H1 (cell line): ENCODE measurements around the gene MAN1C1. TPM values are rescaled to one million over a fixed set of nuclear protein-coding genes. Genes with fewer than 3 reads are reported as not detected.
"Not testable (repeated sequence)": the region's sequence is repeated elsewhere in the genome, so short reads cannot be mapped to it uniquely, and the experiment has no call there.

Experiments
- CTCF ChIA-PET: fragments of 300-600 bp; sonication (Branson Sonifier 250); formaldehyde crosslinking; loops from one replicate; lab custom pipeline; 2021; ENCODE audit not compliant: partially characterized antibody; lab: Charles Lee
- POLR2A ChIA-PET: fragments of 300-600 bp; sonication (Branson Sonifier 250); formaldehyde crosslinking; loops from one replicate; lab custom pipeline; 2021; ENCODE audit warnings: inconsistent platforms; ENCODE audit not compliant: partially characterized antibody; lab: Charles Lee
- DNase-seq, 2 experiments: peaks; one replicate each; pipeline versions ENCODE4 v3.0.0 to v3.0.0-alpha.2; 2010 to 2022; ENCODE audit warnings: low spot score in 2 of 2, low read depth in 1 of 2, mixed read lengths in 1 of 2
- FAIRE-seq: peaks from 2 replicates; lab custom pipeline; 2011; peaks lifted over from hg19 to GRCh38; lab: Jason Lieb, UNC
- H2AFZ ChIP-seq: 2 replicates; pipeline ENCODE4 v1.8.1; 2012; ENCODE audit warnings: low read length, inconsistent platforms
- H2AK5ac ChIP-seq: 2 replicates; pipeline ENCODE4 v1.6.1; 2013; ENCODE audit warnings: low read depth, low read length
- H2BK120ac ChIP-seq: replicated peaks from 2 replicates; pipeline ENCODE3; 2013; ENCODE audit warnings: low read depth, low read length, inconsistent platforms
- H2BK12ac ChIP-seq: 2 replicates; pipeline ENCODE4 v1.6.1; 2013; ENCODE audit warnings: low read depth, low read length
- H2BK15ac ChIP-seq: 2 replicates; pipeline ENCODE4 v1.6.1; 2013; ENCODE audit warnings: low read length
- H2BK20ac ChIP-seq: 2 replicates; pipeline ENCODE4 v1.6.1; 2013; ENCODE audit warnings: low read length
- H2BK5ac ChIP-seq: 2 replicates; pipeline ENCODE4 v1.6.1; 2013; ENCODE audit warnings: low read depth, low read length
- H3K14ac ChIP-seq: 2 replicates; pipeline ENCODE4 v1.6.1; 2013; ENCODE audit warnings: inconsistent platforms; ENCODE audit not compliant: insufficient read length
- H3K18ac ChIP-seq: 2 replicates; pipeline ENCODE4 v1.6.1; 2013; ENCODE audit warnings: low read length; ENCODE audit errors: extremely low read depth
- H3K23ac ChIP-seq: 2 replicates; pipeline ENCODE4 v1.6.1; 2013; ENCODE audit warnings: inconsistent platforms; ENCODE audit not compliant: insufficient read length
- H3K23me2 ChIP-seq: 2 replicates; pipeline ENCODE4 v1.6.1; 2013; ENCODE audit warnings: low read depth, low read length
- H3K27ac ChIP-seq: 2 replicates; pipeline ENCODE4 v1.6.1; 2011; ENCODE audit warnings: low read depth, low read length, inconsistent platforms
- H3K27me3 ChIP-seq, 4 experiments: replicated peaks in 1 of 4; 1 replicate in 1 of 4; 2 replicates in 3 of 4; pipeline versions ENCODE4 v1.6.1 to v1.8.1; 2011 to 2013; ENCODE audit warnings: low read length in 3 of 4, mild to moderate bottlenecking in 3 of 4, inconsistent platforms in 2 of 4, mixed read lengths in 2 of 4, moderate library complexity in 1 of 4; ENCODE audit not compliant: control insufficient read depth in 3 of 4, insufficient read depth in 3 of 4; ENCODE audit errors: extremely low read depth in 1 of 4
- H3K36me3 ChIP-seq, 4 experiments: 2 replicates each; pipeline versions ENCODE4 v1.6.1 to v1.8.1; 2011 to 2013; ENCODE audit warnings: mild to moderate bottlenecking in 4 of 4, low read length in 3 of 4, moderate library complexity in 2 of 4, control low read depth in 1 of 4, inconsistent platforms in 1 of 4; ENCODE audit not compliant: insufficient read depth in 4 of 4, control insufficient read depth in 2 of 4
- H3K4ac ChIP-seq: replicated peaks from 2 replicates; pipeline ENCODE3; 2013; ENCODE audit warnings: low read length, low read depth, mixed read lengths, inconsistent platforms; ENCODE audit not compliant: insufficient read length
- H3K4me1 ChIP-seq, 4 experiments: replicated peaks in 1 of 4; 1 replicate in 1 of 4; 2 replicates in 3 of 4; pipeline versions ENCODE4 v1.6.1 to v1.8.1; 2011 to 2013; ENCODE audit warnings: low read length in 3 of 4, inconsistent platforms in 2 of 4, mixed read lengths in 1 of 4; ENCODE audit not compliant: insufficient read depth in 4 of 4, control insufficient read depth in 3 of 4
- H3K4me2 ChIP-seq, 2 experiments: 2 replicates each; pipeline versions ENCODE4 v1.6.1 to v1.8.1; 2011 to 2013; ENCODE audit warnings: low read depth in 2 of 2, low read length in 2 of 2, control low read depth in 1 of 2, inconsistent platforms in 1 of 2, mild to moderate bottlenecking in 1 of 2; ENCODE audit not compliant: insufficient read depth in 1 of 2
- H3K4me3 ChIP-seq, 4 experiments: fragments of 200-600, 300-600 bp in 1 of 4; sonication (generic), shearing (Covaris generic), sonication (Bioruptor Twin) in 1 of 4; 2 replicates each; pipeline versions ENCODE4 v1.5.1 to v1.8.1; 2011 to 2016; ENCODE audit warnings: low read length in 4 of 4, low read depth in 3 of 4, control low read depth in 2 of 4, inconsistent platforms in 2 of 4, mild to moderate bottlenecking in 2 of 4, mixed read lengths in 1 of 4, moderate library complexity in 1 of 4; ENCODE audit not compliant: insufficient read depth in 2 of 4; ENCODE audit errors: extremely low read depth in 1 of 4
- H3K56ac ChIP-seq: replicated peaks from 2 replicates; pipeline ENCODE3; 2013; ENCODE audit warnings: low read depth, mild to moderate bottlenecking, mixed read lengths, low read length, inconsistent platforms; ENCODE audit not compliant: insufficient read length
- H3K79me1 ChIP-seq: 2 replicates; pipeline ENCODE4 v1.6.1; 2013; ENCODE audit warnings: low read depth, low read length, control low read depth
- H3K79me2 ChIP-seq, 2 experiments: 2 replicates each; pipeline versions ENCODE4 v1.6.1 to v1.8.1; 2012 to 2013; ENCODE audit warnings: low read length in 2 of 2, mild to moderate bottlenecking in 2 of 2, inconsistent platforms in 1 of 2; ENCODE audit not compliant: insufficient read depth in 2 of 2, control insufficient read depth in 1 of 2
- H3K9ac ChIP-seq, 4 experiments: replicated peaks in 1 of 4; 1 replicate in 1 of 4; 2 replicates in 3 of 4; pipeline versions ENCODE4 v1.6.1 to v1.8.1; 2011 to 2013; ENCODE audit warnings: low read depth in 3 of 4, low read length in 3 of 4, control low read depth in 2 of 4, mild to moderate bottlenecking in 2 of 4, moderate library complexity in 2 of 4, inconsistent platforms in 1 of 4; ENCODE audit errors: extremely low read depth in 1 of 4
- H3K9me3 ChIP-seq, 2 experiments: 2 replicates each; pipeline versions ENCODE4 v1.6.1 to v1.8.1; 2012 to 2013; ENCODE audit warnings: mild to moderate bottlenecking in 2 of 2, moderate library complexity in 2 of 2, control low read depth in 1 of 2, inconsistent platforms in 1 of 2, low read depth in 1 of 2, low read length in 1 of 2, mixed read lengths in 1 of 2; ENCODE audit not compliant: insufficient read depth in 2 of 2
- H4K20me1 ChIP-seq, 2 experiments: replicated peaks in 1 of 2; 2 replicates each; pipeline versions ENCODE3 to v1.8.1; 2011 to 2013; ENCODE audit warnings: inconsistent platforms in 2 of 2, low read length in 2 of 2, mild to moderate bottlenecking in 1 of 2; ENCODE audit not compliant: insufficient read depth in 2 of 2, control insufficient read depth in 1 of 2
- H4K5ac ChIP-seq: 2 replicates; pipeline ENCODE4 v1.6.1; 2013; ENCODE audit warnings: low read length, low read depth, mixed read lengths, inconsistent platforms; ENCODE audit not compliant: insufficient read length
- H4K8ac ChIP-seq: 2 replicates; pipeline ENCODE4 v1.8.0; 2013; ENCODE audit warnings: mild to moderate bottlenecking, moderate library complexity, low read length, inconsistent platforms; ENCODE audit not compliant: insufficient read depth; ENCODE audit errors: extremely low read depth
- H4K91ac ChIP-seq: replicated peaks from 2 replicates; pipeline ENCODE3; 2013; ENCODE audit warnings: low read length, mixed read lengths, inconsistent platforms; ENCODE audit not compliant: insufficient read length
- WGBS, 2 experiments: shearing (Covaris generic) in 1 of 2; methylation state at CpG; one replicate each; pipeline versions ENCODE4 v1.1.6 to v1.1.7; 2013 to 2015; ENCODE audit warnings: low lambda C conversion rate in 2 of 2, mixed read lengths in 2 of 2, inconsistent platforms in 1 of 2, low coverage in 1 of 2, missing lambda C conversion rate in 1 of 2; ENCODE audit not compliant: insufficient replicate concordance in 2 of 2, insufficient coverage in 1 of 2, insufficient read length in 1 of 2; ENCODE audit errors: extremely low coverage in 1 of 2, missing lambda C conversion rate in 1 of 2; 5-methylcytosine and 5-hydroxymethylcytosine counted together
- polyA plus RNA-seq, 7 experiments: library from polyadenylated mRNA; depleted of rRNA in 3 of 7; stranded (reverse) in 5 of 7; unstranded in 2 of 7; fragments of >200 nt in 5 of 7; fragments of 200-250 nt in 2 of 7; gene quantifications; 1 replicate in 5 of 7; 2 replicates in 1 of 7; 4 replicates in 1 of 7; pipeline versions ENCODE4 v1.2.1 to v1.2.3, GENCODE V29; 2011 to 2013; ENCODE audit warnings: missing spikeins in 2 of 7, mixed read lengths in 2 of 7
- total RNA-seq: library from RNA; stranded (reverse); fragmentation: NEBNext Ultra II Directional; extraction: Animal tissue kit (Norgen Biotek cat#: 25700); gene quantifications from 2 replicates; pipeline ENCODE4 v1.2.1, GENCODE V29; 2021

Gene MAN1C1
- total and polyA plus RNA-seq, 2 of the 8 experiments (the other 6 are each of a cell fraction or from before 2014, with no cell fraction given), result 7.8 to 15.2 TPM

DNA sequence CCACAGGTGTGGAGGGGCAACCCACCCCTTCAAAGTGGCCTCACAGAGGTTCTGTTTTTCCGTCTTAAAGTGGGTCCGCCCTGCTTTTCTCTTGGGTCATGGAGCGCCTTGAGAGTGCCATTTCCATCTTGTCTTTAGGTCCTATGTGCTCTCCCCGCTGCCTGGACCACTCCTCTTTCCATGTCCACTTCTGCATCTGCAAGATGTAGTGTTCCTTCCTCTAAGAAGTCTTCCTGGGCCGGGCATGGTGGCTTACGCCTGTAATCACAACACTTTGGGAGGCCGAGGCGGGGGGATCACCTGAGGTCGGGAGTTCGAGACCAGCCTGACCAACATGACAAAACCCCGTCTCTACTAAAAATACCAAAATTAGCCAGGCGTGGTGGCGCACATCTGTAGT is 27.8 kb upstream of the MAN1C1 start:
- H3K79me1 ChIP-seq, result not testable (repeated sequence)

More for the DNA sequence above, 27.8 kb upstream of the MAN1C1 start:
- not testable (repeated sequence) for H3K56ac ChIP-seq, H2AFZ ChIP-seq, H3K4me3 ChIP-seq, H3K36me3 ChIP-seq, H3K4ac ChIP-seq, H3K23ac ChIP-seq, H2BK120ac ChIP-seq, FAIRE-seq, H3K27me3 ChIP-seq, H3K9ac ChIP-seq, H3K79me2 ChIP-seq, DNase-seq, H4K20me1 ChIP-seq, H3K14ac ChIP-seq, H3K9me3 ChIP-seq, H3K27ac ChIP-seq, H4K5ac ChIP-seq, H3K23me2 ChIP-seq
- peak overlapping the region; percentile 90; the same call in 1 of the 2 replicates for H2BK20ac ChIP-seq
- H3K18ac ChIP-seq, result peak overlapping the region; percentile 32
- WGBS, 2 experiments, result 93% methylated on average over 13 of the region's 13 CpGs; no CpG with 5 or more reads in 1 of the 2 experiments
- POLR2A ChIA-PET, result interaction anchor here (1.1 kb wide), 1 partner anchor 116 kb away, joined by 3 read pairs; no protein-coding TSS in a partner anchor
- peak overlapping the region; percentile 75; the same call in 1 of the 2 replicates for H2BK12ac ChIP-seq
- H4K8ac ChIP-seq, result peak overlapping the region; percentile 22; the same call in 1 of the 2 replicates
- peak overlapping the region; percentile 96; the same call in 1 of the 2 replicates for H2AK5ac ChIP-seq
- peak overlapping the region; percentile 45 for H4K91ac ChIP-seq
- H3K4me1 ChIP-seq, result peaks cover 0 to 16% (median 10%) of the 10 kb centered on the region in 4 experiments; a peak in 6 of 7 replicates
- peak overlapping the region; percentile 81; the same call in 1 of the 2 replicates for H2BK15ac ChIP-seq
- peak overlapping the region; percentile 71; the same call in 1 of the 2 replicates for H2BK5ac ChIP-seq
- H3K4me2 ChIP-seq, result peak overlapping the region in 1 of 2 experiments; percentile 62; a peak in 2 of 4 replicates
- CTCF ChIA-PET, result interaction anchor here (0.5 to 1.6 kb wide), 5 partner anchors 17 to 970 kb away, joined by 3 to 13 read pairs (median 3); no protein-coding TSS in a partner anchor
